ENCODE measurements around the gene FLT1.

DNA sequence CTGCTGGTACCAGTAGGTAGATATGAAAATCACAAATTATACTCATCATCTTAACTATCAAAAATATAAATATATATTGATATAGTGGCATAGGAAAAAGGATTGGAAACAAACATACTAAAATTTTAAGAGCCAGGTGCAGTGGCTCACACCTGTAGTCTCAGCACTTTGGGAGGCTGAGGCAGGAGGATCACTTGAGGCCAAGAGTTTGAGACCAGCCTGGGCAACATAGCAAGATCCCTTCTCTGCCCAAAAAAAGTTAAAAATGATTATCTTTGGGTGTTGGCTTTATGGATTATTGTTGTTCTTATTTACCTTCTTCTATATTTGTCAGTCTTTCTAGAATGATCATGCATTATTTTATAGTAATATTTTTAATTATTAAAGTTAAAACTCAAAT lies 53.4 kb downstream of the FLT1 start:
- TF ChIP-seq, protein P1, sequence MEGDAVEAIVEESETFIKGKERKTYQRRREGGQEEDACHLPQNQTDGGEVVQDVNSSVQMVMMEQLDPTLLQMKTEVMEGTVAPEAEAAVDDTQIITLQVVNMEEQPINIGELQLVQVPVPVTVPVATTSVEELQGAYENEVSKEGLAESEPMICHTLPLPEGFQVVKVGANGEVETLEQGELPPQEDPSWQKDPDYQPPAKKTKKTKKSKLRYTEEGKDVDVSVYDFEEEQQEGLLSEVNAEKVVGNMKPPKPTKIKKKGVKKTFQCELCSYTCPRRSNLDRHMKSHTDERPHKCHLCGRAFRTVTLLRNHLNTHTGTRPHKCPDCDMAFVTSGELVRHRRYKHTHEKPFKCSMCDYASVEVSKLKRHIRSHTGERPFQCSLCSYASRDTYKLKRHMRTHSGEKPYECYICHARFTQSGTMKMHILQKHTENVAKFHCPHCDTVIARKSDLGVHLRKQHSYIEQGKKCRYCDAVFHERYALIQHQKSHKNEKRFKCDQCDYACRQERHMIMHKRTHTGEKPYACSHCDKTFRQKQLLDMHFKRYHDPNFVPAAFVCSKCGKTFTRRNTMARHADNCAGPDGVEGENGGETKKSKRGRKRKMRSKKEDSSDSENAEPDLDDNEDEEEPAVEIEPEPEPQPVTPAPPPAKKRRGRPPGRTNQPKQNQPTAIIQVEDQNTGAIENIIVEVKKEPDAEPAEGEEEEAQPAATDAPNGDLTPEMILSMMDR (IDR thresholded peaks at IDR 0.05; ENCODE audit: insufficient read depth, low read length): no peak
- TF ChIP-seq POLR2AphosphoS5 (IDR thresholded peaks at IDR 0.05; ENCODE audit: low read depth): no peak

All from HL-60 (cell line).